HG02885 (cell line): Measurements from ENCODE around the gene KCNC2.

Experiments
- ATAC-seq: cut with Tn5 transposase; IDR thresholded peaks from one replicate; pipeline ENCODE4 v1.9.1; 2021; ENCODE audit warnings: mild to moderate bottlenecking; ENCODE audit not compliant: unreplicated experiment, poor library complexity

KCNC2 gene

GRCh38 chr12:75170640-75171185, 38.9 kb downstream of the KCNC2 start:
- ATAC-seq = peak; percentile 54

- no peak for ATAC-seq
These were observed 46.8 kb downstream of the KCNC2 start for GRCh38 chr12:75162845-75163244.

- ATAC-seq = no peak
These were observed 48.2 kb downstream of the KCNC2 start for GRCh38 chr12:75161488-75161887.

GRCh38 chr12:75157385-75157784, 52.3 kb downstream of the KCNC2 start:
- no peak for ATAC-seq

- ATAC-seq = no peak
These were observed 53.7 kb downstream of the KCNC2 start for GRCh38 chr12:75155962-75156361.

GRCh38 chr12:75154388-75154787, 55.3 kb downstream of the KCNC2 start:
- ATAC-seq = no peak

GRCh38 chr12:75139196-75139595, 70.4 kb downstream of the KCNC2 start:
- no peak for ATAC-seq

- no peak for ATAC-seq
These were observed 71.7 kb downstream of the KCNC2 start for GRCh38 chr12:75137896-75138295.

GRCh38 chr12:75135026-75135425, 74.6 kb downstream of the KCNC2 start:
- no peak for ATAC-seq

- no peak for ATAC-seq
These were observed 78.8 kb downstream of the KCNC2 start for GRCh38 chr12:75130811-75131210.

- ATAC-seq = no peak
These were observed 80.4 kb downstream of the KCNC2 start for GRCh38 chr12:75129275-75129674.

- no peak for ATAC-seq
These were observed 88.5 kb downstream of the KCNC2 start for GRCh38 chr12:75121036-75121705.

- ATAC-seq = no peak
These were observed 89.3 kb downstream of the KCNC2 start for GRCh38 chr12:75120311-75120711.

GRCh38 chr12:75116646-75117198, 92.9 kb downstream of the KCNC2 start:
- no peak for ATAC-seq

GRCh38 chr12:75115748-75116147, 93.9 kb downstream of the KCNC2 start:
- ATAC-seq = no peak

- ATAC-seq = no peak
These were observed 105.8 kb downstream of the KCNC2 start for GRCh38 chr12:75103822-75104221.

GRCh38 chr12:75101781-75102180, 107.9 kb downstream of the KCNC2 start:
- ATAC-seq = no peak

GRCh38 chr12:75099210-75099609, 110.4 kb downstream of the KCNC2 start:
- ATAC-seq = no peak

- ATAC-seq = no peak
These were observed 112.6 kb downstream of the KCNC2 start for GRCh38 chr12:75097003-75097402.

- ATAC-seq = no peak
These were observed 122.0 kb downstream of the KCNC2 start for GRCh38 chr12:75087654-75088053.

- ATAC-seq = no peak
These were observed 123.3 kb downstream of the KCNC2 start for GRCh38 chr12:75086091-75087038.
